ENCODE results near the gene LAMA2. TPM values are rescaled to one million over a fixed set of nuclear protein-coding genes. Genes with fewer than 3 reads are reported as not detected.

Gene LAMA2
- polyA plus RNA-seq, 3 donors = not detected

DNA sequence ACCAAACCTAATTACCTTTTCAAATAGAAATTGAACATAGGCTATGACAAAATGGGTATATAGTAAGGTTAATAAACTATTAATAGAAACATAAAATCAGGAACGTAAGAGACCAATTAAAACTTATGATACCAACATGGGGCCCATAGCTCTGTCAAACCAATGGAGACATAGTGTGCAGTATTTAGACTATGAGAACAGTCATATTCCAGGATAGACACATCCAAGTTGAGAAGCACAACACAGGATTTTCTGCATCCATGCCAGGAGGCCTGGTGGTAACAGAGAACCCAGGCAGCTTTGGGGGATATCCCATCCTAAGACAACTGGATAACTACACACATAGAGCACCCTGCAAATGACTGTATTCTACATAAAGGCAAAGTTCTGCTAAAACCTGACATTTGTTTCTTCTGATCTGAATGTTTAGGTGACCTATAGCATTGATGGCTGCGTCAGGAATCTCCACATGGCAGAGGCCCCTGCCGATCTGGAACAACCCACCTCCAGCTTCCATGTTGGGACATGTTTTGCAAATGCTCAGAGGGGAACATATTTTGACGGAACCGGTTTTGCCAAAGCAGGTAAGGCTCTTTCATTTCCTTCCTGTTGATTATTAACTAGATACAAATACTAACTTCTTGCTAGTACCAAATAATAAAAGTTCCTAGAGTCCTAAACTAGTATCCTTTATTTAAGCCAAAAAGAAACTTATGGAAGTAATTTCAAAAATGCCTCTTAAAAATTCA is 624.3 kb downstream of the LAMA2 start:
- H3K36me3 Mint-ChIP-seq = no peaks in the 10 kb centered on the region
- DNase-seq = no peak
- Histone ChIP-seq H4K20me1 (ENCODE audit: insufficient read depth, low read length) (no peaks in the 10 kb centered on the region), H3K27me3 (ENCODE audit: control insufficient read depth in 2 of 2, insufficient read depth in 2 of 2, low read length in 2 of 2) (no peaks in the 10 kb centered on the region), H3K9ac (ENCODE audit: insufficient read depth, low read length, poor library complexity, severe bottlenecking) (no peak overlapping the region), H3K4me3 (replicated peaks in 1 of 3; ENCODE audit: low read depth in 2 of 3, low read length in 3 of 3) (no peak overlapping the region), H3K4me1 (ENCODE audit: control insufficient read depth in 1 of 2, insufficient read depth in 2 of 2, low read length in 2 of 2) (peaks cover 0 to 3% of the 10 kb centered on the region in 2 donors), H2AFZ (ENCODE audit: insufficient read depth, low read depth, low read length, poor library complexity, severe bottlenecking) (no peak overlapping the region), H3K4me2 (replicated peaks; ENCODE audit: extremely low read depth, low read length, poor library complexity, severe bottlenecking) (no peak overlapping the region), H3K79me2 (ENCODE audit: insufficient read depth, low read length) (no peaks in the 10 kb centered on the region), H3K27ac (ENCODE audit: low read depth in 1 of 2, low read length in 2 of 2) (no peak overlapping the region), H3K36me3 (replicated peaks in 1 of 2; ENCODE audit: control insufficient read depth in 1 of 2, insufficient read depth in 2 of 2, low read length in 2 of 2) (no peaks in the 10 kb centered on the region), H3K9me3 (replicated peaks in 1 of 2; ENCODE audit: control insufficient read depth in 1 of 2, insufficient read depth in 1 of 2, low read length in 2 of 2) (no peaks in the 10 kb centered on the region)
- H3K4me3 Mint-ChIP-seq = no peak overlapping the region
- peaks cover 0 to 2% (median 2%) of the 10 kb centered on the region in 3 donors for H3K27me3 Mint-ChIP-seq (ENCODE audit: low read depth in 3 of 3)
- WGBS (ENCODE audit: insufficient coverage) = 80% methylated on average over 1 of the region's 5 CpGs
- intact Hi-C loops (cut with micrococcal nuclease) = no loop called here
- H3K9me3 Mint-ChIP-seq = no peaks in the 10 kb centered on the region
- TF ChIP-seq, protein P1, sequence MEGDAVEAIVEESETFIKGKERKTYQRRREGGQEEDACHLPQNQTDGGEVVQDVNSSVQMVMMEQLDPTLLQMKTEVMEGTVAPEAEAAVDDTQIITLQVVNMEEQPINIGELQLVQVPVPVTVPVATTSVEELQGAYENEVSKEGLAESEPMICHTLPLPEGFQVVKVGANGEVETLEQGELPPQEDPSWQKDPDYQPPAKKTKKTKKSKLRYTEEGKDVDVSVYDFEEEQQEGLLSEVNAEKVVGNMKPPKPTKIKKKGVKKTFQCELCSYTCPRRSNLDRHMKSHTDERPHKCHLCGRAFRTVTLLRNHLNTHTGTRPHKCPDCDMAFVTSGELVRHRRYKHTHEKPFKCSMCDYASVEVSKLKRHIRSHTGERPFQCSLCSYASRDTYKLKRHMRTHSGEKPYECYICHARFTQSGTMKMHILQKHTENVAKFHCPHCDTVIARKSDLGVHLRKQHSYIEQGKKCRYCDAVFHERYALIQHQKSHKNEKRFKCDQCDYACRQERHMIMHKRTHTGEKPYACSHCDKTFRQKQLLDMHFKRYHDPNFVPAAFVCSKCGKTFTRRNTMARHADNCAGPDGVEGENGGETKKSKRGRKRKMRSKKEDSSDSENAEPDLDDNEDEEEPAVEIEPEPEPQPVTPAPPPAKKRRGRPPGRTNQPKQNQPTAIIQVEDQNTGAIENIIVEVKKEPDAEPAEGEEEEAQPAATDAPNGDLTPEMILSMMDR (IDR thresholded peaks at IDR 0.05) = no peak
- no peak overlapping the region for H3K27ac Mint-ChIP-seq
- H3K4me1 Mint-ChIP-seq = peaks cover 5% of the 10 kb centered on the region

DNA sequence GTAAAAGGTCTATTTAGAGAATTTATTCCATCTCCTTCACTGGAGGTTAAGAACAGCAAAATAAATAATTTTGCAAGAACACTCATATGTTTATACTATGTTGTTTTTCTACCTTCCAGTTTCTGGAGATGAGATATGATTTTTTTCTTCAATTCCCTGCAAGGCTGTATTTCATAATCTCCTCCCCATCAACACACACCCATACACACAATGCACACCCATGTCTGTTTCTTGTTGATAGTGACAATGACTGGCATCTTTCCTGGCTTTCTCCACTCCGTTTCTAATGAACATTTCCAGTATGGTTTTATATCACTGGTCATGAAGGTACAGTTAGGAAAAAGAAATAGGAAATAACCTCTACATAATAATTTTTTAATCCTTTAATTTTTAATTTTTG is 624.9 kb downstream of the LAMA2 start:
- Mint-ChIP-seq H3K27me3 (ENCODE audit: low read depth in 3 of 3) (peaks cover 0 to 2% (median 2%) of the 10 kb centered on the region in 3 donors), H3K9me3 (no peaks in the 10 kb centered on the region), H3K4me3 (no peak overlapping the region), H3K4me1 (peaks cover 5% of the 10 kb centered on the region), H3K36me3 (no peaks in the 10 kb centered on the region), H3K27ac (no peak overlapping the region)
- no peaks in the 10 kb centered on the region for H3K79me2 ChIP-seq (ENCODE audit: insufficient read depth, low read length)
- no peak overlapping the region for H3K4me3 ChIP-seq (replicated peaks in 1 of 3; ENCODE audit: low read depth in 2 of 3, low read length in 3 of 3)
- no peak overlapping the region for H2AFZ ChIP-seq (ENCODE audit: insufficient read depth, low read depth, low read length, poor library complexity, severe bottlenecking)
- H3K27me3 ChIP-seq (ENCODE audit: control insufficient read depth in 2 of 2, insufficient read depth in 2 of 2, low read length in 2 of 2) = no peaks in the 10 kb centered on the region
- no peak overlapping the region for H3K4me2 ChIP-seq (replicated peaks; ENCODE audit: extremely low read depth, low read length, poor library complexity, severe bottlenecking)
- no peaks in the 10 kb centered on the region for H3K36me3 ChIP-seq (replicated peaks in 1 of 2; ENCODE audit: control insufficient read depth in 1 of 2, insufficient read depth in 2 of 2, low read length in 2 of 2)
- no peak for DNase-seq
- no peaks in the 10 kb centered on the region for H4K20me1 ChIP-seq (ENCODE audit: insufficient read depth, low read length)
- no CpG with 5 or more reads among the region's 1 CpG for WGBS (ENCODE audit: insufficient coverage)
- intact Hi-C loops (cut with micrococcal nuclease) = no loop called here
- TF ChIP-seq, protein P1 (IDR thresholded peaks at IDR 0.05) = no peak
- peaks cover 0 to 3% of the 10 kb centered on the region in 2 donors for H3K4me1 ChIP-seq (ENCODE audit: control insufficient read depth in 1 of 2, insufficient read depth in 2 of 2, low read length in 2 of 2)
- no peaks in the 10 kb centered on the region for H3K9me3 ChIP-seq (replicated peaks in 1 of 2; ENCODE audit: control insufficient read depth in 1 of 2, insufficient read depth in 1 of 2, low read length in 2 of 2)
- H3K27ac ChIP-seq (ENCODE audit: low read depth in 1 of 2, low read length in 2 of 2) = no peak overlapping the region
- no peak overlapping the region for H3K9ac ChIP-seq (ENCODE audit: insufficient read depth, low read length, poor library complexity, severe bottlenecking)
